Measurements from ENCODE around the gene ZBTB14.

ZBTB14 gene

DNA sequence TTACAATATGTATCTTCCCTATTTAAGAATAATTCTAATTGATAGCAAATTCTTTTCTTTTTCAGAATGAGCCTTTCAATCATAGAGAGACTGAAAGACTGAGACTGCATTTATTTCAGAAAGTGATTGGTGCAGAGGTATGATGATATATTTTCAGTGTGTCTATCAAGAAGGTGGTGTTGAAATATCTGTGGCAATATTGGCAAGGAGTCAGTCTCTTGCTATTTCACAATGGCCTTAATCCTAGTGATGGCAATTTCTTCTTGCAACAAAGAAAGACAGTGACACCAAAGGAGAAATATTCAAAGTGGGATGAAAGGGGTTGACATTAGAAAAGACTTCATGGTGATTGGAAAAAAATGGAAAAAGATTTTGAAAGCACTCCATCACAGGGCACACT is 21.7 kb upstream of the ZBTB14 start:
- no peak overlapping the region for H2AFZ ChIP-seq (ENCODE audit: low read depth)
- no peaks in the 10 kb centered on the region for H3K79me2 ChIP-seq (ENCODE audit: insufficient read depth, low read depth)
- TF ChIP-seq CTCF (conservative IDR thresholded peaks at IDR 0.05; ENCODE audit: low read depth, low read length) = no peak
- H3K4me3 ChIP-seq (IDR thresholded peaks at IDR 0.05; ENCODE audit: insufficient read depth, low read depth, low read length) = no peak overlapping the region
- H3K27me3 ChIP-seq (ENCODE audit: insufficient read depth, low read depth) = no peaks in the 10 kb centered on the region
- no peak overlapping the region for H3K9ac ChIP-seq
- no peaks in the 10 kb centered on the region for H4K20me1 ChIP-seq (ENCODE audit: insufficient read depth)
- H3K27ac ChIP-seq = no peak overlapping the region
- H3K4me2 ChIP-seq = no peak overlapping the region
- no peaks in the 10 kb centered on the region for H3K36me3 ChIP-seq (ENCODE audit: insufficient read depth)
- no peaks in the 10 kb centered on the region for H3K4me1 ChIP-seq (ENCODE audit: low read depth, poor library complexity, severe bottlenecking)

DNA sequence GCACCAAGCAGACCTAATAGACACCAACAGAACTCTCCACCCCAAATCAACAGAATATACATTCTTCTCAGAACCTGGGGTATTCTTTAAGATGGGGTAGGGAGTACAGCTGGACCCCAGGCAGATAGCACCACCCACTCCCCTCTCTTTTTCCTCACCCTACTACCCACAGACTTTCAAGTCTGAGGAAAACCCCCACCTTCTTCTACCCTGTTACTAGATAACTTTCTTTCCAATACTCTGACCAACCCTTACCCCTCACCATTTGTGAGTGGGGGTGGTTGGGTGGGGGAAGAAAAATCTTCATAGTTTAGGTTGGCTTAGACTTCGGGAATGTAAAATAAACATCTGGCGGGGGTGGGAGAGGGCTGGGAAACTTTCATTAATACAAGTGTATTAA is 20.3 kb upstream of the ZBTB14 start:
- H3K27ac ChIP-seq = no peak overlapping the region
- no peaks in the 10 kb centered on the region for H3K79me2 ChIP-seq (ENCODE audit: insufficient read depth, low read depth)
- H2AFZ ChIP-seq (ENCODE audit: low read depth) = no peak overlapping the region
- peaks cover 6% of the 10 kb centered on the region for H3K4me1 ChIP-seq (ENCODE audit: low read depth, poor library complexity, severe bottlenecking)
- H3K4me2 ChIP-seq = no peak overlapping the region
- TF ChIP-seq CTCF (conservative IDR thresholded peaks at IDR 0.05; ENCODE audit: low read depth, low read length) = no peak
- H3K9ac ChIP-seq = no peak overlapping the region
- H3K36me3 ChIP-seq (ENCODE audit: insufficient read depth) = no peaks in the 10 kb centered on the region
- H4K20me1 ChIP-seq (ENCODE audit: insufficient read depth) = no peaks in the 10 kb centered on the region
- no peak overlapping the region for H3K4me3 ChIP-seq (IDR thresholded peaks at IDR 0.05; ENCODE audit: insufficient read depth, low read depth, low read length)
- no peaks in the 10 kb centered on the region for H3K27me3 ChIP-seq (ENCODE audit: insufficient read depth, low read depth)

GRCh38 chr18:5311301-5311989 is 15.9 kb upstream of the ZBTB14 start:
- Histone ChIP-seq H3K36me3 (ENCODE audit: insufficient read depth) (no peaks in the 10 kb centered on the region), H3K79me2 (ENCODE audit: insufficient read depth, low read depth) (no peaks in the 10 kb centered on the region), H4K20me1 (ENCODE audit: insufficient read depth) (no peaks in the 10 kb centered on the region), H3K9ac (no peak overlapping the region), H3K27ac (no peak overlapping the region), H3K4me2 (no peak overlapping the region), H3K27me3 (ENCODE audit: insufficient read depth, low read depth) (no peaks in the 10 kb centered on the region), H2AFZ (ENCODE audit: low read depth) (no peak overlapping the region), H3K4me1 (ENCODE audit: low read depth, poor library complexity, severe bottlenecking) (peaks cover 23% of the 10 kb centered on the region), H3K4me3 (IDR thresholded peaks at IDR 0.05; ENCODE audit: insufficient read depth, low read depth, low read length) (no peak overlapping the region)
- no peak for TF ChIP-seq CTCF (conservative IDR thresholded peaks at IDR 0.05; ENCODE audit: low read depth, low read length)

DNA sequence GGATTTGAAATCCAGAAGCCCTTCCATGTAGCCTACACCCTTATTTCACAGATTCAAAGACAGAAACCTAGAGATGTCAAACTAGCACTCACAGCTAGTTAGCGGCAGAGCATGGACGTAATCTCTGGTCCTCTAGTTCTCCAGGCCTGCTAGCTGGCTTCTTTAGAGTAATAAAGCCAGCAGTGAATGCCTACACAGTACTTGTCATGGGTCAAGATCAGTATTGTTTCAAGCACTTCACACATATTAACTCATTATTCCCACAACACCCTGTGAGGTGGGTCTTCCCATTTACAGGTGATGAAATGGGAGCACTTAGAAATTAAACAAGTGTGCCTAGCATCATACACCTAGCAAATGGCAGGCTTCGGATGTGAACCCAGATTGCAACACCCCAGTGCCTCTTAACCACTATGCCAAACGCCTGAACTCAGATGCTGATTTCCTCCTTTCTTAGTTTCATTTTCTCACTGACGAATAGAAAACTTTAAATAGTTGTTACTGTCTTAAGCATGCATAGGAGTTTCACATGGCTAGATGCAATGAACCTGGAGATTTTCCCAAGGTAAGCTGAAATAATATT is 14.5 kb upstream of the ZBTB14 start:
- Histone ChIP-seq H3K4me1 (ENCODE audit: low read depth, poor library complexity, severe bottlenecking) (peaks cover 23% of the 10 kb centered on the region), H3K79me2 (ENCODE audit: insufficient read depth, low read depth) (no peaks in the 10 kb centered on the region), H3K27me3 (ENCODE audit: insufficient read depth, low read depth) (no peaks in the 10 kb centered on the region), H3K9ac (peak overlapping the region; percentile 20; the same call in 1 of the 2 replicates), H3K27ac (peak overlapping the region; percentile 42), H3K4me3 (IDR thresholded peaks at IDR 0.05; ENCODE audit: insufficient read depth, low read depth, low read length) (no peak overlapping the region), H4K20me1 (ENCODE audit: insufficient read depth) (no peaks in the 10 kb centered on the region), H3K4me2 (peak overlapping the region; percentile 79), H2AFZ (ENCODE audit: low read depth) (peak overlapping the region; percentile 80), H3K36me3 (ENCODE audit: insufficient read depth) (no peaks in the 10 kb centered on the region)
- no peak for TF ChIP-seq CTCF (conservative IDR thresholded peaks at IDR 0.05; ENCODE audit: low read depth, low read length)

Data from KMS-11 (cell line).